ENCODE measurements around the gene RTN1. TPM values are rescaled to one million over a fixed set of nuclear protein-coding genes. Genes with fewer than 3 reads are reported as not detected.

Gene RTN1
- total and polyA plus RNA-seq, 12 donors, result 2.9 to 19.7 (median 7.6) TPM

DNA sequence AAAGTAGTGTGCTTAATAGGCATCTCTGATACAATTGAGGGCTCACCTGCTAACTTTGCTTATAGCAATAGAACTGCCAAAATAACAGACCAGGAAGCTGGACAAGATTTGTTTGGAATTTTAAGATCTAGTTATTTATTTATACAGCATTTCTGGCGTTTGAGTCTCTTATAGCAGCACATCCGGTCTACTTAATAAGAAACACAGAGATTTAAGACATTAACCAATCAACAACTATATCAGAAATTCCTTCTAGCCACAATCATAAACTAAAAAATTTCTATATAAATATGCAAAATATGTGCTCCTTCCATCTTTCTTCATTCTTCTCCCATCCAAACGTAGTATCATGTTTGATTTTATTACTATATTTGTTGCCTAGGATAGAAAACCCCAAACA, 2.6 kb downstream of the RTN1 start:
- intact Hi-C loops (cut with DNase I), result no loop called here
- Histone ChIP-seq H3K4me3 (no peak overlapping the region), H3K27me3 (peaks cover 8% of the 10 kb centered on the region), H3K27ac (no peak overlapping the region), H3K36me3 (replicated peaks in 1 of 2) (no peaks in the 10 kb centered on the region), H3K4me1 (replicated peaks in 1 of 2) (peaks cover 0 to 7% of the 10 kb centered on the region in 2 donors), H3K9me3 (replicated peaks in 1 of 3) (no peaks in the 10 kb centered on the region)
- WGBS, 4 donors, result 48 to 63% (median 54%) methylated on average over 3 of the region's 3 CpGs
- TF ChIP-seq POLR2A (IDR thresholded peaks at IDR 0.05), result no peak
- TF ChIP-seq, protein P1, sequence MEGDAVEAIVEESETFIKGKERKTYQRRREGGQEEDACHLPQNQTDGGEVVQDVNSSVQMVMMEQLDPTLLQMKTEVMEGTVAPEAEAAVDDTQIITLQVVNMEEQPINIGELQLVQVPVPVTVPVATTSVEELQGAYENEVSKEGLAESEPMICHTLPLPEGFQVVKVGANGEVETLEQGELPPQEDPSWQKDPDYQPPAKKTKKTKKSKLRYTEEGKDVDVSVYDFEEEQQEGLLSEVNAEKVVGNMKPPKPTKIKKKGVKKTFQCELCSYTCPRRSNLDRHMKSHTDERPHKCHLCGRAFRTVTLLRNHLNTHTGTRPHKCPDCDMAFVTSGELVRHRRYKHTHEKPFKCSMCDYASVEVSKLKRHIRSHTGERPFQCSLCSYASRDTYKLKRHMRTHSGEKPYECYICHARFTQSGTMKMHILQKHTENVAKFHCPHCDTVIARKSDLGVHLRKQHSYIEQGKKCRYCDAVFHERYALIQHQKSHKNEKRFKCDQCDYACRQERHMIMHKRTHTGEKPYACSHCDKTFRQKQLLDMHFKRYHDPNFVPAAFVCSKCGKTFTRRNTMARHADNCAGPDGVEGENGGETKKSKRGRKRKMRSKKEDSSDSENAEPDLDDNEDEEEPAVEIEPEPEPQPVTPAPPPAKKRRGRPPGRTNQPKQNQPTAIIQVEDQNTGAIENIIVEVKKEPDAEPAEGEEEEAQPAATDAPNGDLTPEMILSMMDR (IDR thresholded peaks at IDR 0.05), result no peak
- DNase-seq, result no peak

DNA sequence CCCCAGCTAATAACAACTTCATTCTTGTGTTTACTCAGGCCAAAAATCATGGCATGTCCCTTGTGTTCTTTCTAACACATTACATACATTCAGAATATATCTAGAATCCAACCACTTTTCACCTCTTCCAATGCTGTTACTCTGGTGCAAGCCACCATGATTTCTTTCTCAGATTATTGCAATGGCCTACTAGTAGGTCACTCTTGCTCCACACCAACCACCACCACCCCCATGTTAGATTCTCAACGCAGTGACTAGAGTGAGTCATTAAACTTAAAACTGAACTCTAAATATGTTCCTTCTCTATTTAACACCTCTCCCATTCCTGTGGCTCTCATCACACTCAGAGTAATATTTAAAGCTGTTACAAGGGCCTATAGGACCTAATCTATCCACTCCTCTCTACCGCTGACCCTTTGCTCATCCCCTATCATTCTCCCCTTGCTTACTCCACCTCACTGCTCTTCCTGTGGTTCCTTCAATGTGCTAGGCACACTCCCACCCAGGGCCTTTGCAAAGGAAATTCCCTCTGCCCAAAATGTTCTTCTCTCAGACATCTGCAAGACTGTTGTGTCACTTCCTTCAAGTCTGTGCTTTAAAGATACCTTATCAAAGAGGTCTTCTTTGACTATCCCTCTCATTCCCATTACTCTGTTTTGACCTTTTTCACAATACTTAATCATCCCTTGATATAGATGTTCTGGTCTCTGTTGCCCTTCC, 6.6 kb downstream of the RTN1 start:
- no peaks in the 10 kb centered on the region for H3K27me3 ChIP-seq
- H3K27ac ChIP-seq, result no peak overlapping the region
- no peak for TF ChIP-seq POLR2A (IDR thresholded peaks at IDR 0.05)
- TF ChIP-seq, protein P1 (IDR thresholded peaks at IDR 0.05), result no peak
- no peaks in the 10 kb centered on the region for H3K9me3 ChIP-seq (replicated peaks in 1 of 3)
- no peak for DNase-seq
- H3K36me3 ChIP-seq (replicated peaks in 1 of 2), result no peaks in the 10 kb centered on the region
- H3K4me3 ChIP-seq, result no peak overlapping the region
- WGBS, 4 donors, result 78 to 82% (median 81%) methylated on average over 2 of the region's 2 CpGs
- intact Hi-C loops (cut with DNase I), result no loop called here
- H3K4me1 ChIP-seq (replicated peaks in 1 of 2), result no peaks in the 10 kb centered on the region

DNA sequence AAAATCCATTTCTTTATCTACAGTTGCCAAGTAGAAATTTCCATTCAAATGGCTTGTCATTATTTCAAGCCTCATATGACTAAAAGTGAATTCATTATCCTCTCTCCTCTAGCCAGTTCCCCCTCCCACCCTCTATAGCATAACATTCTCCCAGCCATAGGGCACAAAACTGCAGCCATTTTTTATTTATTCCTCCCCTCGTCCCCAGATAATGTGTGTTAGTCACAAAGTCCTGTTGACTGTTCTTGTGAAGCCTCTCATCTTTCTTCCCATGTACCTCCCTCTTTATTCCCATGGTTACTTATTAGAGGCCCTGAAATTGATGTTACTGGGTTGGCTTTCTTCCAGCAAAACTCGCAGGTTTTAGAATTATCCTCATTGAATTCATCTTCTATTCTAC, 13.2 kb downstream of the RTN1 start:
- WGBS, 4 donors, result 62 to 73% (median 63%) methylated on average over 2 of the region's 2 CpGs
- H3K9me3 ChIP-seq (replicated peaks in 1 of 3), result no peaks in the 10 kb centered on the region
- TF ChIP-seq, protein P1 (IDR thresholded peaks at IDR 0.05), result no peak
- no peak for TF ChIP-seq POLR2A (IDR thresholded peaks at IDR 0.05)
- H3K27me3 ChIP-seq, result no peaks in the 10 kb centered on the region
- no peaks in the 10 kb centered on the region for H3K36me3 ChIP-seq (replicated peaks in 1 of 2)
- no peak overlapping the region for H3K27ac ChIP-seq
- H3K4me3 ChIP-seq, result no peak overlapping the region
- no peaks in the 10 kb centered on the region for H3K4me1 ChIP-seq (replicated peaks in 1 of 2)
- intact Hi-C loops (cut with DNase I), result no loop called here
- no peak for DNase-seq

DNA sequence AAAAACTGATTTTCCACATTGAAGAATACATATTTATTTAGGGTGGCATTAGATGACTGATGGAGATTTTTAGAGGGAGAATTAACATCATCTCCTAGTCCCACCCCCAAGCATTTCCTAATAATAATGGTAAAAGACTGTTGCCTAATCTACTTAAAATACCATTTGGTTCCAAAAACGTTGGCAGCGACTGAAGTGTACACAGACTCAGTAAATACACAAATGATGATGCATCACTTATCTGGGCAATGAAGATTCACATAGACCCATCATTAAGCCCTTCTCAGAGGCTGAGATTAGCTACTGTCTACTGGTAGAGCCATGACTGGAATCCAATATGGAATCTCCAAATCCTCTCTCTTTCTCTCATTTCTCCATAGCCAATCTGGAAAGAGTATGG, 18.2 kb downstream of the RTN1 start:
- Histone ChIP-seq H3K27me3 (no peaks in the 10 kb centered on the region), H3K36me3 (replicated peaks in 1 of 2) (no peaks in the 10 kb centered on the region), H3K4me3 (no peak overlapping the region), H3K9me3 (replicated peaks in 1 of 3) (no peaks in the 10 kb centered on the region), H3K27ac (no peak overlapping the region), H3K4me1 (replicated peaks in 1 of 2) (no peaks in the 10 kb centered on the region)
- TF ChIP-seq POLR2A (IDR thresholded peaks at IDR 0.05), result no peak
- TF ChIP-seq, protein P1 (IDR thresholded peaks at IDR 0.05), result no peak
- 52 to 75% (median 65%) methylated on average over 2 of the region's 2 CpGs for WGBS, 4 donors
- intact Hi-C loops (cut with DNase I), result no loop called here
- no peak for DNase-seq

All from adrenal gland (tissue), 12 donors.